GM13977 (cell line): ENCODE measurements around the gene GNAI2.

Experiments
- DNase-seq: peaks from one replicate; pipeline ENCODE4 v3.0.0; 2012; ENCODE audit warnings: low spot score
- in situ Hi-C: fragments of 300-500 bp; cut with MboI; formaldehyde crosslinking; loops from one replicate; pipeline ENCODE4 v1.12.0; 2022; ENCODE audit warnings: low sequenced_read_pairs, low pct_unique_long_range_greater_than_20kb, mixed read lengths, inconsistent platforms; ENCODE audit not compliant: unreplicated experiment
- TF ChIP-seq, protein P1 (sequence below): IDR thresholded peaks from 2 replicates; pipeline ENCODE4 v1.5.1; 2012; ENCODE audit warnings: mild to moderate bottlenecking, control low read depth; ENCODE audit not compliant: insufficient read depth; ENCODE audit errors: extremely low read depth, missing control alignments

Gene GNAI2

DNA sequence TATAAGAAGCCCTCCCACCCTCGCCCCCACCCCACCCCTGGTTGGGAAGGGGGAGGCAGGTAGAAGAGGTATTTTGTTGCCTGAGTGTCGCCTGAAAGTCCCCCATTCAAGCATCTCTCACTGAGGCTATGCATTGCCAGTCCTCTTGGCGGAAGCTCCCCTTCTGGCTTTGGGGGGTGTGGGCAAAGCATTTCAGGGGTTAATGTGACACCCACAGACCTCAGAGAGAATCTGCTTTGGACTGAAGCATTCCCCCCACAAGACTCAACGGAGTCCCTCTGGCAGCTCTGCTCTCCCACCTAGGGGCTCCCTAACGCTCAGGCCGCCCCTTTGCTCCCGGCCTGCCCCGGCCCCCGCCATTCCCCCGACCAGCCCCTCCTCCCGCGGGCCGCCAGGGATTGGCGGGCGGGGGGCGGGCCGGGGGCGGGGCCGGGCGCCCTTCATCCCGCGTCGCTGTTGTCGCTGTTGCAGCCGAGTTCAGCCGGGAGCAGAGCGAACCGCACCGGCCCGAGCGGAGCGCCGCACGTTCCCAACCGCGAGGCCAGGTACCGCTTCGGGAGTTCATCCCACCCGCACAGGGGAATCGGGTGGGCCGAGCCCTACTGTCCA lies 31.1 kb upstream of the GNAI2 start, which contains the start of gene SLC38A3:
SLC38A3 (plus strand) TSS at position 468 of the 609 bp plus-strand sequence. CDS start 8,929 bp downstream, outside the sequence.
- TF ChIP-seq, protein P1, sequence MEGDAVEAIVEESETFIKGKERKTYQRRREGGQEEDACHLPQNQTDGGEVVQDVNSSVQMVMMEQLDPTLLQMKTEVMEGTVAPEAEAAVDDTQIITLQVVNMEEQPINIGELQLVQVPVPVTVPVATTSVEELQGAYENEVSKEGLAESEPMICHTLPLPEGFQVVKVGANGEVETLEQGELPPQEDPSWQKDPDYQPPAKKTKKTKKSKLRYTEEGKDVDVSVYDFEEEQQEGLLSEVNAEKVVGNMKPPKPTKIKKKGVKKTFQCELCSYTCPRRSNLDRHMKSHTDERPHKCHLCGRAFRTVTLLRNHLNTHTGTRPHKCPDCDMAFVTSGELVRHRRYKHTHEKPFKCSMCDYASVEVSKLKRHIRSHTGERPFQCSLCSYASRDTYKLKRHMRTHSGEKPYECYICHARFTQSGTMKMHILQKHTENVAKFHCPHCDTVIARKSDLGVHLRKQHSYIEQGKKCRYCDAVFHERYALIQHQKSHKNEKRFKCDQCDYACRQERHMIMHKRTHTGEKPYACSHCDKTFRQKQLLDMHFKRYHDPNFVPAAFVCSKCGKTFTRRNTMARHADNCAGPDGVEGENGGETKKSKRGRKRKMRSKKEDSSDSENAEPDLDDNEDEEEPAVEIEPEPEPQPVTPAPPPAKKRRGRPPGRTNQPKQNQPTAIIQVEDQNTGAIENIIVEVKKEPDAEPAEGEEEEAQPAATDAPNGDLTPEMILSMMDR, result no peak
- DNase-seq, result no peak
- in situ Hi-C loops, result no loop called here

DNA sequence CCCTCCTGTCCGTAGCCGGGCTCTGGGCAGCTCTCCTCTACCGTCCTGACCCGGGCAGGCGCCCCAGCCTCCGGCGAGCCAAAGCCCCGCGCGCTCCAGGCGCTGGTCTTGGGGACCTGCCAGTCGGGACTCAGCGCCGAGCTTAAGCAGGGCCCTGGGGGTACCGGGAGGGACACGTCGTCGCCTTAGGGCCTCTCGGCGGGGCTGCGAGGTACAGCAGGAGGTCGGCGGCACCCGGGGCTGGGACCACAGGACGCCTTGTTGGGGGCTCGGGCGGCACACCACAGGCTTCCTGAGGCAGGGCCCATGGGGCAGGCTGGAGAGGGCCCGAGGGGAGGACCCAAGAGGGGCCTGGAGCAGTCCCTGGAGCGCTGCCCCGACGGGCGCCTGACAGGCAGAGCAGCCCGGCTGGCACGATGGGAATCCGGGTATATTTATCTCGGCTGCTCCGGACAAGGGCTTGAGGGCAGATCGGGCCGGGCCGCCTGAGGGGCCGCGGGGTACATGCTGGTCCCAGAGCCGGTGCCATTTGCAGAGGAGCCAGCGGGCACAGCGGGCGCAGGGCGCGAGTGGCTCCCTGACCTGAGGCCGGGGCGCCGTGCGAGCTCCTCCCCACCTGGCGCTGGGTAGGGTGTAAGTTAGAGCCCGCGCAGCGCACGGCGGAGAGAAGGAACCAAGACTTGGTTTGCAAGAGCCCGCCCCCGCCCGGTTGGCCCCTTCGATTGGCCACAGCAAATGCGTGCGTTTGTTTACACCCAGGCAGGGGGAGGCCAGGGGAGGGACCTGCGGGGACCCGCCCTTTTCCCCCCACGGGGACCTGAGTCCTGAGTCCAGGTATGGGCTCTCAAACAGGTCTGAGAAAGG lies 30.4 kb upstream of the GNAI2 start:
- in situ Hi-C loops, result no loop called here
- DNase-seq, result peak; percentile 69
- TF ChIP-seq, protein P1, result no peak

DNA sequence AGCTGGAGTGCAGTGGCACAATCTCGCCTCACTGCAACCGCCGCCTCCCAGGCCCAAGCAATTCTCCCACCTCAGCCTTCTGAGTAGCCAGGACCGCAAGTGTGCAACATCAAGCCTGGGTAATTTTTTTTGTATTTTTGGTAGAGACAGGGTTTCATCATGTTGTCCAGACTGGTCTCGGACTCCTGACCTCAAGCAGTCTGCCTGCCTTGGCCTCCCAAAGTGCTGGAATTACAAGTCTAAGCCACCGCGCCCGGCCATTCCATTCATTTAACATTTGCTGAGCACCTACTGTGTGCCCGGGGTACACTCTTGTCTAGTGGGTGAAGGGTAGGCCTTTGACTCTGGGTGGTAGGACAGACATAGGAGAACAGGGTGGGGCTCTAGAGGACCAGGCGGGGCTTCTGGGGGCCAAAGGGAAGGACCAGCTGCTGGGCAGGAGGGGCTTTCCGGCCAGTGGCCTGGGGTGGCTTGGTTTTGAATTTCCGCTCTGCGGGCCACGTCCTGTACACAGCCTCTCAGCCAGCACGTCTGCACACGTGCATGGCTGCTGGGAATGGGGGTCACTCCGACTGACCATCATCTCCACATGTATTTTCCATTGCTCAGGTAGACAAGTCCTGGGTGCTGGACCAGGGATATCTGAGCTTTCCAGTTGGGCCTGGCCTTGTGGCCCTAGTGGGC lies 28.5 kb upstream of the GNAI2 start:
- in situ Hi-C loops, result no loop called here
- TF ChIP-seq, protein P1, result no peak
- no peak for DNase-seq

DNA sequence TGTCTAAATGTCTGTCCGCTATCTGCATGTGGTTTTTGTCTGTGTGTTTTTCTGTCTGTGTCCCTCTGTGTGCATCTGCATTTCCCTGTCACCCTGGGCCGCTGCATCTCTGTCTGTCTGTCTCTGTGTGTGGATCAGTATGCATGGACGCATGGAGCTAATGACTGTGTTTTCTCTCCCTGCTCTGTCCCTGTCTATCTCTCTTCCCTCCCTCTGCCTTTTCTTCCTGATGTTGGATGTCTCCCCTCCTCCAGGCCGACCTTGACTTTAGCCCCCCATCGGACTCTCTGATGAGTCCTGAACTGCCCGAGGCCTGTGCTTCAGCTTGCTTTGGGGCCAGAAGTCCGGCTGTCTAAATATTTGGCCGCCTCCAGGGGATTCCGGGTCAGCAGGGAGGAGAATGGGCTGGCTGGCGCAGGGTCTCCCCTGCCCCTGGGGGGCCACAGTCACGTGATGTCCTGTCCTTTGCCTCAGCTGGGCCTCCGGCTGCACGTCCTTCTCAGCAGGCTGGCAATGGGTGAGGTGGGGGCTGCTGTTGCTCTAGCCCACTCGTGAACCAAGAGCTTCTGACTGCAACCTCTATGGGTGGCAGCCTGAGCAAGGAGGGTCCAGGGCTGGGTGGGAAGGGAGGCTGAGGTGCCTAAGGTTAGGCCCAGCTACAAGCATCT lies 27.2 kb upstream of the GNAI2 start:
- DNase-seq, result no peak
- TF ChIP-seq, protein P1, result no peak
- in situ Hi-C loops, result no loop called here

DNA sequence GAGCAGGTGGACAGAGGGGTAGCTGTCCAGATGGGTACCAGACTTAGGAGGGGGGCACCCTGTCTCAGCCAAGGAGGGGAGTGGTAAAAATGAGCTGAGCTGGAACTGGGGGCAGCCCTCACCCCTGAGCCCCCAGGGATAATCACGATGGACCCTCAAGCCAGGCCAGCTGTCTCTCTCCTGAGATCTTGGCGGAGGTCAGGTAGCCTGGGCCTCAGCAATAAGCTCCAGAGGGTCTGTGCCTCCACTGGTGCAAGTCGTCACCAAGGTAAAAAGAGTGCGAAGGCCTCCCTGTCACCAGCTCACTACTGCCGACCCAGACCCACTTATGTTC lies 25.9 kb upstream of the GNAI2 start:
- no peak for DNase-seq
- in situ Hi-C loops, result no loop called here
- TF ChIP-seq, protein P1, result no peak
